ENCODE results near the gene DHRS3. TPM values are rescaled to one million over a fixed set of nuclear protein-coding genes. Genes with fewer than 3 reads are reported as not detected.
"Not testable (repeated sequence)": the region's sequence is repeated elsewhere in the genome, so short reads cannot be mapped to it uniquely, and the experiment has no call there.

DHRS3 gene
- 10 to 100 TPM; 60.4 to 65.3 TPM for total RNA-seq

GRCh38 chr1:12617901-12618660 is at the start of gene DHRS3:
Gene DHRS3, minus strand, starts transcription at chr1:12618210. Its CDS starts 862 bp downstream, at chr1:12617348.
- H3K4me3 Mint-ChIP-seq, result peak within 1 kb of the TSS; percentile 92 to 96
- no peaks in the 10 kb centered on the region for H3K9me3 Mint-ChIP-seq
- peak within 1 kb of the TSS; percentile 98 for H3K27ac Mint-ChIP-seq
- peaks cover 3% of the 10 kb centered on the region in 2 donors for H3K36me3 Mint-ChIP-seq (ENCODE audit: insufficient read depth in 2 of 2)
- peak; percentile 74 to 77 for DNase-seq
- peak; percentile 53 to 62 for ATAC-seq (replicated peaks in 1 of 2)
- H3K27me3 Mint-ChIP-seq (ENCODE audit: low read depth), result no peaks in the 10 kb centered on the region
- peaks cover 63% of the 10 kb centered on the region for H3K4me1 Mint-ChIP-seq (ENCODE audit: low read depth)

GRCh38 chr1:12666141-12666735 is 48.2 kb upstream of the DHRS3 start:
- Mint-ChIP-seq H3K4me3 (no peak overlapping the region), H3K27ac (no peak overlapping the region), H3K4me1 (ENCODE audit: low read depth) (no peaks in the 10 kb centered on the region), H3K36me3 (ENCODE audit: insufficient read depth in 2 of 2) (no peaks in the 10 kb centered on the region), H3K27me3 (ENCODE audit: low read depth) (peaks cover 2% of the 10 kb centered on the region), H3K9me3 (peaks cover 0 to 8% of the 10 kb centered on the region in 2 donors)
- ATAC-seq (replicated peaks in 1 of 2) (no peak), DNase-seq (no peak)

- Mint-ChIP-seq H3K27ac (no peak overlapping the region), H3K36me3 (ENCODE audit: insufficient read depth in 2 of 2) (no peaks in the 10 kb centered on the region), H3K9me3 (peaks cover 0 to 8% of the 10 kb centered on the region in 2 donors), H3K4me1 (ENCODE audit: low read depth) (no peaks in the 10 kb centered on the region), H3K27me3 (ENCODE audit: low read depth) (no peaks in the 10 kb centered on the region), H3K4me3 (no peak overlapping the region)
- DNase-seq, result no peak
- no peak for ATAC-seq (replicated peaks in 1 of 2)
These were observed 47.5 kb upstream of the DHRS3 start for GRCh38 chr1:12665511-12665910.

- DNase-seq (no peak), ATAC-seq (replicated peaks in 1 of 2) (no peak)
- no peak overlapping the region for H3K27ac Mint-ChIP-seq
- peaks cover 13% of the 10 kb centered on the region for H3K27me3 Mint-ChIP-seq (ENCODE audit: low read depth)
- no peaks in the 10 kb centered on the region for H3K36me3 Mint-ChIP-seq (ENCODE audit: insufficient read depth in 2 of 2)
- no peak overlapping the region for H3K4me3 Mint-ChIP-seq
- peaks cover 6% of the 10 kb centered on the region for H3K4me1 Mint-ChIP-seq (ENCODE audit: low read depth)
- H3K9me3 Mint-ChIP-seq, result peaks cover 0 to 1% of the 10 kb centered on the region in 2 donors
These were observed 44.5 kb upstream of the DHRS3 start for GRCh38 chr1:12662556-12662955.

- H3K27me3 Mint-ChIP-seq (ENCODE audit: low read depth), result peaks cover 19% of the 10 kb centered on the region
- peaks cover 6% of the 10 kb centered on the region for H3K4me1 Mint-ChIP-seq (ENCODE audit: low read depth)
- ATAC-seq (replicated peaks in 1 of 2) (no peak), DNase-seq (no peak)
- no peaks in the 10 kb centered on the region for H3K36me3 Mint-ChIP-seq (ENCODE audit: insufficient read depth in 2 of 2)
- no peak overlapping the region for H3K27ac Mint-ChIP-seq
- no peak overlapping the region for H3K4me3 Mint-ChIP-seq
- H3K9me3 Mint-ChIP-seq, result peaks cover 0 to 1% of the 10 kb centered on the region in 2 donors
These were observed 43.7 kb upstream of the DHRS3 start for GRCh38 chr1:12661606-12662219.

- H3K27me3 Mint-ChIP-seq (ENCODE audit: low read depth), result peaks cover 19% of the 10 kb centered on the region
- H3K4me3 Mint-ChIP-seq, result peak overlapping the region; percentile 18 to 69
- no peak overlapping the region for H3K27ac Mint-ChIP-seq
- peaks cover 0 to 1% of the 10 kb centered on the region in 2 donors for H3K9me3 Mint-ChIP-seq
- H3K4me1 Mint-ChIP-seq (ENCODE audit: low read depth), result peaks cover 6% of the 10 kb centered on the region
- DNase-seq, result peak; percentile 63 to 77
- no peaks in the 10 kb centered on the region for H3K36me3 Mint-ChIP-seq (ENCODE audit: insufficient read depth in 2 of 2)
- ATAC-seq (replicated peaks in 1 of 2), result peak; percentile 70 to 75
These were observed 40.8 kb upstream of the DHRS3 start for GRCh38 chr1:12658531-12659453.

GRCh38 chr1:12657885-12658512 is 40.0 kb upstream of the DHRS3 start:
- not testable (repeated sequence) for H3K4me3 Mint-ChIP-seq; DNase-seq; H3K36me3 Mint-ChIP-seq (ENCODE audit: insufficient read depth in 2 of 2); H3K27ac Mint-ChIP-seq; H3K4me1 Mint-ChIP-seq (ENCODE audit: low read depth); H3K9me3 Mint-ChIP-seq; ATAC-seq (replicated peaks in 1 of 2)
- peaks cover 19% of the 10 kb centered on the region for H3K27me3 Mint-ChIP-seq (ENCODE audit: low read depth)

- ATAC-seq (replicated peaks in 1 of 2) (no peak), DNase-seq (no peak)
- Mint-ChIP-seq H3K27ac (no peak overlapping the region), H3K9me3 (no peaks in the 10 kb centered on the region), H3K27me3 (ENCODE audit: low read depth) (peaks cover 19% of the 10 kb centered on the region), H3K4me1 (ENCODE audit: low read depth) (peaks cover 6% of the 10 kb centered on the region), H3K36me3 (ENCODE audit: insufficient read depth in 2 of 2) (no peaks in the 10 kb centered on the region), H3K4me3 (peak overlapping the region in 1 of 2 donors; percentile 20)
These were observed 39.3 kb upstream of the DHRS3 start for GRCh38 chr1:12657060-12657884.

GRCh38 chr1:12656575-12656974 is 38.6 kb upstream of the DHRS3 start:
- no peak for ATAC-seq (replicated peaks in 1 of 2)
- no peaks in the 10 kb centered on the region for H3K36me3 Mint-ChIP-seq (ENCODE audit: insufficient read depth in 2 of 2)

GRCh38 chr1:12654657-12655056 is 36.6 kb upstream of the DHRS3 start:
- H3K4me1 Mint-ChIP-seq (ENCODE audit: low read depth), result peaks cover 6% of the 10 kb centered on the region
- ATAC-seq (replicated peaks in 1 of 2) (no peak), DNase-seq (no peak)
- peaks cover 19% of the 10 kb centered on the region for H3K27me3 Mint-ChIP-seq (ENCODE audit: low read depth)
- no peak overlapping the region for H3K27ac Mint-ChIP-seq
- H3K9me3 Mint-ChIP-seq, result no peaks in the 10 kb centered on the region
- no peaks in the 10 kb centered on the region for H3K36me3 Mint-ChIP-seq (ENCODE audit: insufficient read depth in 2 of 2)
- H3K4me3 Mint-ChIP-seq, result no peak overlapping the region

More at GRCh38 chr1:12656575-12656974, 38.6 kb upstream of the DHRS3 start:
- Mint-ChIP-seq H3K4me1 (ENCODE audit: low read depth) (peaks cover 6% of the 10 kb centered on the region), H3K27ac (no peak overlapping the region), H3K27me3 (ENCODE audit: low read depth) (peaks cover 19% of the 10 kb centered on the region), H3K9me3 (no peaks in the 10 kb centered on the region), H3K4me3 (no peak overlapping the region)
- no peak for DNase-seq

- Mint-ChIP-seq H3K27me3 (ENCODE audit: low read depth) (peaks cover 22% of the 10 kb centered on the region), H3K36me3 (ENCODE audit: insufficient read depth in 2 of 2) (no peaks in the 10 kb centered on the region), H3K27ac (no peak overlapping the region), H3K4me3 (no peak overlapping the region), H3K9me3 (no peaks in the 10 kb centered on the region), H3K4me1 (ENCODE audit: low read depth) (peaks cover 6% of the 10 kb centered on the region)
- ATAC-seq (replicated peaks in 1 of 2), result no peak
- no peak for DNase-seq
These were observed 36.1 kb upstream of the DHRS3 start for GRCh38 chr1:12654004-12654567.
